AG20443 (cell line): ENCODE measurements around the gene TECTA.
"Not testable (repeated sequence)": the region's sequence is repeated elsewhere in the genome, so short reads cannot be mapped to it uniquely, and the experiment has no call there.

Source experiments
- DNase-seq: peaks from one replicate; pipeline ENCODE4 v3.0.0; 2012; ENCODE audit warnings: low spot score, mixed read lengths

The TECTA gene

DNA sequence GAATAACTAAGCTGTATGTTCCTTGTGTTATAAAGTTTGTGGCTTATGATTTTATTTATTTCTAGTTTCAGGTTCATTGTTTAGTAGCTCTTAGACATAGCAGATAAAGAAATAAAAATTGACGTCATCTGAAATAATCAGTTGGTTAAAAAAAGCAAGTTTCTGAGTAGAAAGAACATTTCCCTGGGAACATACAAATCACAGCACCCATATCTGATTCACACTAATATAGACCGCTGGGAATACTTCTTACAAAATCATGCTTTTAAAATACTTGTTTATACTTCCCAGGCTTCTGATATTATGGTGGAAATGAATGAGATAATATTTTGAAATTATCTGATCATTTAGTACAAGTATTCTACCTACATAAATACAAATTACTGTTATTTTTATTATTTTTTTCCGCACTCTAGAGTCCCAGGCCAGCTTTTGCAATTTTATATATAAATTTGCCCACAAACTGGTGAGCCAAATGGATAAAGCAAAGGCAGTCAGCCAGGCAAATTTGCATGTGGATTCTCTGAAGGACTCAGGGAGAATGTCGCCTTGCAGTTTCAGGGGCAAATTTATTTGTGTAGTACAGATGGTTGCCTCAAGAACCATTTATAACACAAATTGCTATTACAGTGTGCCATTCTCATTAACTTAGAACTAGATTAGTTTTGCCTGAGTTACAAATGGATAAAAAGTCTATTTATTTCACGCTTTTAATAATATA, 128.6 kb downstream of the TECTA start:
- DNase-seq: no peak

DNA sequence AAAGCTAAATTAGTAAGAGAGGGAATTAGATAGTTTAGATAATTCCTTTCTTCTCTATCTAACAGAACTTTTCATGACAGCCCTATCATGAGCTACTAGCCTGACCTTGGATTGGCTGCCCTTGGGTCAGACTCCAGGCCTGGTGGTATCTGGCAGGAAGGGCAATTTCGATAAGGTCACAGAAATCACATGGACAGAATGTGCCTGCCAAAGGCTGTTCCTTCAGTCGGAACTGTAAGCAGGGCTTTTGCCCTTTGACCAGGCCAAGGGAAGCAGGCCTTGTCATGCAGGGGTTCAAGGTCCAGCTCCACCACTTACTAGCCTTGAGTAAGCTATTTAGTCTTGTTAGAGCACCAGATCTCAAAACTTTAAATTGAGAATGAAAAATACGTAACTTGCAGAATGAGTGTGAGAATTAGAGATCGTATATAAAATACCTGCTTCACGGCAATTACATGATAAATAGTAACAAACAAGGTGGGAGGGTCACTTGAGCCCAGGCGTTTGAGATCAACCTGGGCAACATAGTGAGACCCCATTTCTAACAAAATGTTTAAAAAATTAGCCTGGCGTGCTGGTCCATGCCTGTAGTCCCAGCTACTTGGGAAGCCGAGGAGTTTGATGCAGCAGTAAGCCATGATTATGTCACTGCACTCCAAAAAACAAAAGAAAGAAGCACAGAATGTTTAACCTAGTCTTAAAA, 130.7 kb downstream of the TECTA start:
- no peak for DNase-seq

DNA sequence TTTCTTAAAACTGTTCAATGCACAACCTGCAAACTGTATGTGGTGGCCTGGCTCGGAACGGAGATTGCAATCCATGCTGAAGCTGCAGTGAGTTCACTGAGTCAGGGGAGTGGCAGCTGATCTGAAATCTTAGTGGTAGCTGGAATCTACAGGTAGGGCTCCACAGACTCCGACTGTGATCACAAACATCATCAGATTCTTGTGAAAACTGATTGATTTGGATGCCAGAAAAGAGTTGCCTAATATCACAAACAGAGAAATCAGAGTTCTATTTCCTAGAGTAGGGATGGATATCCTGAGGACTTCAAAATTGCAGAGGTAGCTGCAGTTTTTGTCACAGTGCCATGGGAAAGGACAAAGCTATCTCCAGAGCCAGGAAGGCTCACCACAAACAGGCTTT, 134.0 kb downstream of the TECTA start:
- DNase-seq: no peak

DNA sequence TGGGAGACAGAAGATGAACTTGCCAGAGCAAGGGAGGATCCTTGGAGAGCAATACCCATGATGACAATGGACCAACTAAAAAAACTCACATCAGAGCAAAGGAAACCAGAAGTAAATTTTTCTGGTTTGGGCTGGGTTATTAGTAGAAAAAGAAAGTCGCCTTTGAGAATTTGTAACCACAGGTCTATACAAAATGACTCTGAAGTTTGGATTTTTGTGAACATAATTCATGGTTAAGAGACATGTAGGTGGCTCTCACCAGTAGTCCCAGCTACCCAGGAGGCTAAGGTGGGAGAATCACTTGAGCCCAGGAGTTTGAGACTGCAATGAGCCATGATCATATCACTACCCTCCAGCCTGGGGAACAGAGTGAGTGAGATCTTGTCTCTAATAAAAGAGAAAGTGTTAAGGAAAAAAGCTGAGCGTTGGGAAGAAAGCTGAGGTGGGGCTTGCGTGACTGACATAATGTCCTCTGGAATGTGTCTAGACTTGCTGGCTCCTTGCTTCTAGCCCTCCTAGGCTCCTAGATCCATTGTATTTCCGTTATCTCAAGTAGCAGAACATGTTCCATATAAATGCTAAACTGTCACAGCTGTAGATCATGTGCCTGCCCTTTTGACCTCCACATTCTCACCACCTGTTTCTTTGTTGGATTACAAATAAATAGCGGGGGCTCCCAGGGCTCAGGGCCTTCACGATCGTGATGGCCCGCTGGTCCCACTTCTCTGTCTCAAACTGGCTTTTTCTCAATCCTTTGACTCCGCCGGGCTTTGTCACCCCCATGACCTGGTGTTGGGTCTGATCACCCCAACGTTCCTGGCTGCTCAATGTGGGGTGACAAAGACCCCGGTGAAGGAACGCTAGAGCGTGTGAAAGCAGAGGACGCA, 135.3 kb downstream of the TECTA start:
- peak; percentile 24 for DNase-seq

DNA sequence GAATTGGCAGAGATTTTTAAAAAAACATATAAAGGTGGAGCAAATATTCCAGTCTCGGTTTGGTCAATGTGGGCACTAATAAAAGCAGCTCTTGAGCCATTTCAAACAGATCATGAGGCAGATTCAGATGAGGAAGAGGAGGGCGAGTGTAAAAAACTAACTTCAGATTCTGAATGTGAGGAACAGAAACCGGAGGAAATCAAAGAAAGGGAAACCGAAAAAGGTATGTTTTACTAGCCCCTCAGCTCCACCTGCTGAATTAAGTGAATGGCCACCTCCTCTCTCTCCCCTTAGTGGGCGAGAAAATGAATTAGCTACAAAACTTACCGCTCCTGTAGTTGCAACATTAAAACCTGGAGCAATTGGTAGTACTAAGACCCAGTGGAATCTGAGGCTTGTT, 136.2 kb downstream of the TECTA start:
- not testable (repeated sequence) for DNase-seq

- DNase-seq: no peak
These were observed 136.9 kb downstream of the TECTA start for GRCh38 chr11:121237686-121238658.

- no peak for DNase-seq
These were observed 137.9 kb downstream of the TECTA start for GRCh38 chr11:121238956-121239355.

- DNase-seq: not testable (repeated sequence)
These were observed 139.0 kb downstream of the TECTA start for GRCh38 chr11:121240001-121240400.

GRCh38 chr11:121240650-121241303, 139.7 kb downstream of the TECTA start:
- peak; percentile 40 for DNase-seq
